ENCODE measurements around the gene MAGEA2. TPM values are rescaled to one million over a fixed set of nuclear protein-coding genes. Genes with fewer than 3 reads are reported as not detected.
"Not testable (repeated sequence)": the region's sequence is repeated elsewhere in the genome, so short reads cannot be mapped to it uniquely, and the experiment has no call there.

Gene MAGEA2
- total RNA-seq, 1 donor from 2014 or later = not detected

DNA sequence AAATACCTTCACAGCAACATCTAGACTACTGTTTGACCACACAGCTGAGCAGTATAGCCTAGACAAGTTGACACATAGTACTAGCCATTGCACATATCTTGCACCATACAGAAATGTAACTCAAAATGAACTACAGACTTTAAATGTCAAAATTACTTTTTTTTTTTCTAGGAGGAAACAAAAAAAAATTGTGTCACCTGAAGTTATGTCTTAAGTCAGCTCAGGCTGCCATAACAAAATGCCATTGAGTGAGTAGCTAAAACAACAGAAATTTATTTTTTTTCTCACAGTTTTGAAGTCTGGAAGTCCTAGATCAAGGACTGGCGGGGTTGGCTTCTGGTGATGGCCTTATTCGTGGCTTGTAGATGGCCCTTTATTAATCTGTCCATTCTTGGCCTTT lies 44.5 kb downstream of the MAGEA2 start, which contains the start of gene CSAG2:
TSS of gene CSAG2 (minus strand) at position 101 of the 400 bp plus-strand sequence. CDS start 161 bp downstream, outside the sequence.
- not testable (repeated sequence) for DNase-seq

DNA sequence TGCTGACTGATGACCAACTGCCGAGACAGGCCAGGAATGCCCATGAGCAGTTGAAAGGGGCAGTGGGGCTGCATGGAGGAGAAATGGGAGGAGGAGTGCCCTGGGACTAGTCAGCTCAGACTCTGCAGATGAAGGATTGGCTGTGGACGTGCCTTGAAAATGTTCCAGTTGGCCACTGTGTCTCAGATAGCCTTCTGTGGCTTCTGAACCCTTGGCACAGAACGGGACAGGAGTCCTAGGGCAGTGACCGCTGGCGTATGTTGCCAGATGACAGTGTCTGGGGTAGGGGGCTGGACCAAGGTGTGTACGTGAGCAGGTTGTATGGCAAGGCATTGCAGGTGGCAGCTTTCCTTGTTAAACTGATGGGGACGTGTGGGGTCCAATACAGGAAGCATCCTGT lies 47.1 kb downstream of the MAGEA2 start:
- not testable (repeated sequence) for DNase-seq

DNA sequence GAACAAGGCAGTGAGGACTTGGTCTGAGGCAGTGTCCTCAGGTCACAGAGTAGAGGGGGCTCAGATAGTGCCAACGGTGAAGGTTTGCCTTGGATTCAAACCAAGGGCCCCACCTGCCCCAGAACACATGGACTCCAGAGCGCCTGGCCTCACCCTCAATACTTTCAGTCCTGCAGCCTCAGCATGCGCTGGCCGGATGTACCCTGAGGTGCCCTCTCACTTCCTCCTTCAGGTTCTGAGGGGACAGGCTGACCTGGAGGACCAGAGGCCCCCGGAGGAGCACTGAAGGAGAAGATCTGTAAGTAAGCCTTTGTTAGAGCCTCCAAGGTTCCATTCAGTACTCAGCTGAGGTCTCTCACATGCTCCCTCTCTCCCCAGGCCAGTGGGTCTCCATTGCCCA lies 53.3 kb downstream of the MAGEA2 start:
- DNase-seq = not testable (repeated sequence)

Other genes starting within 250 kb of the MAGEA2 start
- 0.79 TPM for gene GABRQ, start 115.9 kb downstream of the MAGEA2 start, total RNA-seq
- gene MAGEA3, start 55.0 kb downstream of the MAGEA2 start, total RNA-seq = not detected
- not detected for gene CSAG2, start 44.6 kb downstream of the MAGEA2 start, total RNA-seq
- gene MAGEA2B, start 39.2 kb downstream of the MAGEA2 start, total RNA-seq = not detected
- not detected for gene CSAG1, start 20.1 kb downstream of the MAGEA2 start, total RNA-seq
- not detected for gene MAGEA12, start 20.1 kb downstream of the MAGEA2 start, total RNA-seq
- not detected for gene CSAG3, start 5.4 kb upstream of the MAGEA2 start, total RNA-seq
- not detected for gene MAGEA6, start 15.8 kb upstream of the MAGEA2 start, total RNA-seq
- 20.1 TPM for gene CETN2, start 76.9 kb upstream of the MAGEA2 start, total RNA-seq
- 11.3 TPM for gene NSDHL, start 77.2 kb upstream of the MAGEA2 start, total RNA-seq
- gene ZNF185, start 144.2 kb upstream of the MAGEA2 start, total RNA-seq = 17.7 TPM
- gene PNMA5, start 240.3 kb upstream of the MAGEA2 start, total RNA-seq = not detected